HCT116 (cell line): ENCODE results near the gene RALGPS1.

Source experiments
- CTCF ChIP-seq, 3 experiments: fragments of 200-600 bp in 1 of 3; sonication (generic) in 1 of 3; IDR thresholded peaks in 2 of 3; conservative IDR thresholded peaks in 1 of 3; 2 replicates each; pipeline ENCODE4 v1.5.1; 2012 to 2017; ENCODE audit warnings: low read depth in 2 of 3, low read length in 2 of 3, antibody characterized with exemption in 1 of 3, borderline replicate concordance in 1 of 3, control low read depth in 1 of 3, mild to moderate bottlenecking in 1 of 3, mixed read lengths in 1 of 3, mixed run types in 1 of 3, moderate library complexity in 1 of 3; ENCODE audit not compliant: insufficient read depth in 1 of 3
- POLR2A ChIP-seq: IDR thresholded peaks from 2 replicates; pipeline ENCODE4 v1.7.0; 2011; ENCODE audit warnings: borderline replicate concordance; ENCODE audit not compliant: insufficient read depth, insufficient read length; ENCODE audit errors: extremely low read depth
- RAD21 ChIP-seq: IDR thresholded peaks from 2 replicates; pipeline ENCODE4 v1.6.1; 2012; ENCODE audit warnings: low read depth, mild to moderate bottlenecking
- SIN3A ChIP-seq: IDR thresholded peaks from 2 replicates; pipeline ENCODE4 v1.6.1; 2012; ENCODE audit warnings: low read depth
- TCF7L2 ChIP-seq: IDR thresholded peaks from 2 replicates; pipeline ENCODE4 v1.7.0; 2011; ENCODE audit warnings: borderline replicate concordance, inconsistent platforms; ENCODE audit not compliant: insufficient read depth, insufficient read length; ENCODE audit errors: extremely low read depth

GRCh38 chr9:127167560-127168326 lies 253.2 kb downstream of the RALGPS1 start:
- TF ChIP-seq CTCF (IDR thresholded peaks at IDR 0.05 in 2 of 3, conservative IDR thresholded peaks at IDR 0.05 in 1 of 3; ENCODE audit: borderline replicate concordance in 1 of 3, insufficient read depth in 1 of 3, low read depth in 2 of 3, low read length in 2 of 3) (no peak), SIN3A (no peak), RAD21 (no peak), POLR2A (no peak), TCF7L2 (no peak)
